Breast epithelium (tissue), 3 donors: ENCODE measurements around the gene VWC2.

Source experiments
- POLR2A ChIP-seq: fragments of 450-650 bp; IDR thresholded peaks from one replicate; pipeline ENCODE4 v1.6.1; 2016; ENCODE audit warnings: antibody characterized with exemption, mild to moderate bottlenecking, moderate library complexity
- TF ChIP-seq, protein P1 (sequence below), 3 donors: fragments of 450-650 bp; IDR thresholded peaks; one replicate each; pipeline ENCODE4 v1.5.1; 2016 to 2017; ENCODE audit warnings: antibody characterized with exemption in 3 of 3, mild to moderate bottlenecking in 3 of 3, moderate library complexity in 3 of 3

DNA sequence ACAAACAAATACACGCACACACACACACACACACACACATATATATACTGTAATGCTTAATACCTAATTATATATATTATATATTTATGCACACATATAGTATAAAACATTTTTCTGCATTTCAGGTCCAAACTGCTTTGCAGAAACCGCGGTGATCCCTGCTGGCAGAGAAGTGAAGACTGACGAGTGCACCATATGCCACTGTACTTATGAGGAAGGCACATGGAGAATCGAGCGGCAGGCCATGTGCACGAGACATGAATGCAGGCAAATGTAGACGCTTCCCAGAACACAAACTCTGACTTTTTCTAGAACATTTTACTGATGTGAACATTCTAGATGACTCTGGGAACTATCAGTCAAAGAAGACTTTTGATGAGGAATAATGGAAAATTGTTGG lies 138.5 kb downstream of the VWC2 start:
- TF ChIP-seq POLR2A = no peak
- TF ChIP-seq, protein P1, sequence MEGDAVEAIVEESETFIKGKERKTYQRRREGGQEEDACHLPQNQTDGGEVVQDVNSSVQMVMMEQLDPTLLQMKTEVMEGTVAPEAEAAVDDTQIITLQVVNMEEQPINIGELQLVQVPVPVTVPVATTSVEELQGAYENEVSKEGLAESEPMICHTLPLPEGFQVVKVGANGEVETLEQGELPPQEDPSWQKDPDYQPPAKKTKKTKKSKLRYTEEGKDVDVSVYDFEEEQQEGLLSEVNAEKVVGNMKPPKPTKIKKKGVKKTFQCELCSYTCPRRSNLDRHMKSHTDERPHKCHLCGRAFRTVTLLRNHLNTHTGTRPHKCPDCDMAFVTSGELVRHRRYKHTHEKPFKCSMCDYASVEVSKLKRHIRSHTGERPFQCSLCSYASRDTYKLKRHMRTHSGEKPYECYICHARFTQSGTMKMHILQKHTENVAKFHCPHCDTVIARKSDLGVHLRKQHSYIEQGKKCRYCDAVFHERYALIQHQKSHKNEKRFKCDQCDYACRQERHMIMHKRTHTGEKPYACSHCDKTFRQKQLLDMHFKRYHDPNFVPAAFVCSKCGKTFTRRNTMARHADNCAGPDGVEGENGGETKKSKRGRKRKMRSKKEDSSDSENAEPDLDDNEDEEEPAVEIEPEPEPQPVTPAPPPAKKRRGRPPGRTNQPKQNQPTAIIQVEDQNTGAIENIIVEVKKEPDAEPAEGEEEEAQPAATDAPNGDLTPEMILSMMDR (IDR thresholded peaks at IDR 0.05) = no peak
